NCI-H345 (cell line): ENCODE results near the gene TTC28.

Experiments
- DNase-seq: peaks from one replicate; lab custom pipeline; 2025; lab: John Stamatoyannopoulos, UW

Gene TTC28

DNA sequence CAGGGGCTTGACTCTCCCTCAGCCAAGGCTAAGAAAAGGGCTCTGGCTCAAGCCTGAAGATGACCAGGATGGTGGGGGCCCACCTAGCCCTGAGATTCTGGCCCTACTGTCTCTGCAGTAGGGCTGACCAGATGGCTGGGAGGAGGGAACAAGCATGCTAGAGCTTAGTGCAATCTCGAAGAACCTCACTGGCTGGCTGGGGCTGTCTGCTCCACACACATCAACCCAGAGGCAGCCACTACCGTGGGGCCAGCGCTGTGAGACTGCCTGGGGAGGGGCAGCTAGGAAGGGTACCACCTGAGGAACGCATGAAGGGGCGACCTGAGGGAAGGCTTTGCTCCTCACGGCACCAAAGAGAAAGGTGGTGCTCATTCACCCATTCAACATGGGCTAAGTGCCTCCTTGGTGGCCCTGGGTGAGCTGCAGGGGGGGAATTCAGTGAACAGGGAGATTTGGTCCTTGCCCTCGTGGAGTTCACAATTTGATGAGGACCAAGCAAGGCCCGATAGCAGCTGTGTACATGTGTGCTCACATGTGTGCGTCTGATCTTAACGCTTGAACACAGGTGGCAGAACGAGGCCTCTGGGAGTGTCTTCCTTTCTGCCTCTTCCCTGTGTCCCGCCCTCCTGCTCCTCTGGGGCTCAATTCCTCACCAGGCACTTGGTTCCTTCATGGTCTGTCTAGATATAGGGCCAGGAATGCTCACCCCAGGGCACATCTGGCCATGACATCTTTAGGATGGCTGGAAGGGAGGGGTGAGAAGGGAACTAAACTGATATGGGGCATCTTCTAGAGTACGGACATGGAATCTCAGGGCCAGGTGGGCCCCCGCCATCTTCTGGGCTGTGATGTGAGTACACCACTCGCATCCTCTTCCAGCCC, 658.3 kb downstream of the TTC28 start:
- no peak for DNase-seq

DNA sequence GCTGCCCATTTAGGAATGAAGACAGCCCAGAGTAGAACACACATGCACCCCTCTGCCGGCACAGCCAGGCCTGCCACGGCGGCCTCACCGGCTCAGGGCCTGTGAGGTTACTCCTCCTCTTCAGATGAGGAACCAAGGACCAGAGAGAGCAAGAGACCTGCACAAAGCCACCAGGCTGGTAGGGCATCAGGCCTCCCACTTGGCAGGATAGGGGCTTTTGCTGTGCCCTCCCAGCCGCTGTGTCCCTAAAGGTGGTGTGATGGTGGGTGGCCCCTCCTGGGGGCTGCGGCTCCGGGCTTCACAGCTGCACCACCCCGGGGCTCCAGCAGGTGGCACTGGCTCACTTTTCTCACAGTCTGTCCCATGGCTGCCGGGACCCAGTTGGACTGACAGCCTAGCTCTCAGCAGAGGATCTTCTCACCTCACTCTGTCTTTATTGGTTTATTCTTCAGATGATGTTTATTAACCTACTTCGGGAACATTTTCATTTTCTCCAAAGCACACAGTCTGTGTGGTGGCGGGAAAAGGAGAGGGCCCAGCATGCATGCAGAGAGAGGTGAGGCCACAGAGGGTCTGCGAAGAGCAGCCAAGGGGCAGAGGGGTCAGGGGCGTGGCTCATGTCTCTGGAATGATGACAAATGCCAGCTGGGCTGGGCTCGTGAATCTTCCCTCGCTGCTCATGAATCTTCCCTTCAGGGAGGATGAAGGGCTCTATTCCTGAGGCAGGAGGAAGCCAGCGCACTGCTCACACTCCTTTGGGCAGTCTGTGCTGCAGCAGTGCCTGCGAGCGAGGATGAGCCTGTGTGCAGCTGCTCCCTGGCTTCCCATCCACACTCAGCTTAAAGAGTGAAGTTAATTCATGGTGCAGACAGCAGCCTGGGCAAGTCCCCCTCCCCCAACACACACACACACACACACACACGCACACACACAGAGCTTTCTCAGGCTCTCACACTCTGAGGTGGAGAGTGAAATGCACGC, 659.5 kb downstream of the TTC28 start:
- DNase-seq: peak; percentile 55

DNA sequence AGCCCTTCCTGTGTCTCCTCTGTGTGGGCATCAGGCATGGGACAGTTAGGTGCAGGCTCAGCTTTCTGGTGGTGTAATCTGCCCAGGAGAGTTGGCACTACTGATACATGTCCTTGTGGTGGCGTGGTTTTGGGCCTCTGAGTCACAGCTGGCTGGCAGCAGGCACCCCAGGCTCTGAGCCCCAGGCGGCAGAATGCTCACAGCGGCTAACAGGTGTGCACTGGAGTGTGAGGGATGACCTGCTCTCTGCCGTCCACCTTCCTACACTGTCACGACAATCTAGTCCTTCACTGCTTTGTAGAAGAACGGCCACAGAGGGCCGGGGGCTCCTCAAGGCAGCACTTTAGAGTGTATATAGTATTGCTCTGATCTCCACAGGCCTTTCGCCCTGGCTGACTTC, 660.3 kb downstream of the TTC28 start:
- no peak for DNase-seq

DNA sequence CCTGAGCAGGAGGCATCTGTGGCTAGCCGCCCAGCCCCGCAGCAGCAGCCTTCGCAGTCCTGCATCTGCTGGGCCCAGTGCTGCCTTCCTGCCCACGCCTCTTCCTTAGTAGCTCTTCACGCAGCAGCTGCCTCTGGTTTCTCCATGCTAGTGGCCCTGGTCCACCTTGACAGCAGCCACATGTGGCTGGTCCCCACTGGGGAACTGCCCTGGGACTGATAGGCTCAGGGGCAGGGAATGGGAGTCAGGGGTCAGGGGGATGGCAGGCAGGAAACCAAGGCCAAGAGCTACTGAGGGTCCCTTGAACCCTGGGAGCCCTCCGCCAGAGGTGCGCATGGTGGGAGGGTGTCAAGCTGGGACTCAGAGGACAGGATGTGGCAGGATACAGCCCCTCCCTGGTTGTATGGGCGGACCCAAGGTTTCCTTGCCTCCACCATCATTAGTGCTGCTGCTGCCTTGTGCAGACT, 661.1 kb downstream of the TTC28 start:
- DNase-seq: no peak

DNA sequence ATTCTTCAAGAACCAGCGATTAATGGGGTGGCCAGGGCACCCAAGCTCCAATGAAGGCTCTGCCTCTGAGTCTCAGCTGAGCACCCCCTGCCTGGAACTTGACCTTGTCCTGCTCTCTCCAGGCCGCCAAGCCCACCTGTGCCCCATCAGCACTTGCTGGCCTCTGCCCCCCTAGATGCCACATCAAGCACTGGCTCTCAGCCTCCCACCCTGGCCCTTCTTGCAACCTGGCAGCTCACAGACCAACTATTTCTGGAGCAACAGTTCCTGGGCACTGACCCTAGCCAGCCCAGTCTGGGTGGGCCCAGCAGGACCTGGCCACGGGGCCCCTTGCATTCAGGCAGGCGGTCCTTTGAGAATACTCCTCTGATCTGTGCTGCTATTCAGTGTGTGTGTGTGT, 661.8 kb downstream of the TTC28 start:
- no peak for DNase-seq

DNA sequence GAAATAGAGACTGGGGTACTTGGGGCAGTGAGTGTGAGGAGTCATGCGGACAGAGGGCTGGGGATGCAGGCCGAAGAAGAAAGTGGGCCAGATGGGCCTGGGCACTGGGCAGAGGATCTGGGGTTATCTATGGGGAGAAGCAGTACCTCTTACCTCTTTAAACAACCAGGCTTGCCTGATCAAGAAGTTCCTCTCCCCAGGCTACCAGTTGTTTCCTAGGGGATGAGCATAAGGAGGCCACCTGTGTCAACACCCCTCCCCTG, 662.2 kb downstream of the TTC28 start:
- DNase-seq: no peak

DNA sequence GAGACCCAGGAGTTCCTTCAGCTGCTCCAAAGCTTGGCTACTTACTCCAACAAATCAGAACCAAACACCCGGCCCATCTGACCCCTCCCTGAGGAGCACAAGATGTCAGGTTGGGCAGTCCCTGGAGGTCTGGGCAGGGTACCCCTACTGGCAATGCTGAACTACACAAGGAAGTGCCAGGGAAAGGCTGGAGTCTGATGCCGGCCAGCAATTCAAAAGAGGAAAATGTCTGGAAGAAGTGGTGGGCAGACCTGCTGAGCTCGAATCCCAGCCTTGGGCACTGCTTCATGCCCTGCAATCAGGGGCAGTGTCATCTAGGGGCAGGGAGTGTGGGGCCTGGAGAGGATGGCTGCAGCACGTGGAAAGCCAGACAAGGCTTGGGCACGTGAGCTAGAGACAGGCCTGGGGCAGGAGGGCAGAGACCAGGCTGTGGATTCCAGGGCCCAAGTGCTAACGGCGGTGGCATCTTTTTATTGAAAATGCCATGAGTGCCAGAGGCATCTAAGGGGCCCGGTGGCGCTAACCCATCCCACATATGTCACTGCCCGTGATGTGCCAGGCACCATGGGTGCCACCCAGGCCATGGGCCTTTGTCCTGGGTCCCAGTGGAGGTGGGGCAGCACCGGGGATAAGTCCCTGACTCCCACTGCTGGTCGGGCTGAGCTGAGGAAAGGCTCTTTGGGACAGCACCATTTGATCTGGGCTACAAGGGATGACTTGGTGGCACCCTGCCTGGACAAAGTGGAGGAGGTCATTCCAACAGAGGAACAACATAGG, 662.7 kb downstream of the TTC28 start:
- DNase-seq: no peak

DNA sequence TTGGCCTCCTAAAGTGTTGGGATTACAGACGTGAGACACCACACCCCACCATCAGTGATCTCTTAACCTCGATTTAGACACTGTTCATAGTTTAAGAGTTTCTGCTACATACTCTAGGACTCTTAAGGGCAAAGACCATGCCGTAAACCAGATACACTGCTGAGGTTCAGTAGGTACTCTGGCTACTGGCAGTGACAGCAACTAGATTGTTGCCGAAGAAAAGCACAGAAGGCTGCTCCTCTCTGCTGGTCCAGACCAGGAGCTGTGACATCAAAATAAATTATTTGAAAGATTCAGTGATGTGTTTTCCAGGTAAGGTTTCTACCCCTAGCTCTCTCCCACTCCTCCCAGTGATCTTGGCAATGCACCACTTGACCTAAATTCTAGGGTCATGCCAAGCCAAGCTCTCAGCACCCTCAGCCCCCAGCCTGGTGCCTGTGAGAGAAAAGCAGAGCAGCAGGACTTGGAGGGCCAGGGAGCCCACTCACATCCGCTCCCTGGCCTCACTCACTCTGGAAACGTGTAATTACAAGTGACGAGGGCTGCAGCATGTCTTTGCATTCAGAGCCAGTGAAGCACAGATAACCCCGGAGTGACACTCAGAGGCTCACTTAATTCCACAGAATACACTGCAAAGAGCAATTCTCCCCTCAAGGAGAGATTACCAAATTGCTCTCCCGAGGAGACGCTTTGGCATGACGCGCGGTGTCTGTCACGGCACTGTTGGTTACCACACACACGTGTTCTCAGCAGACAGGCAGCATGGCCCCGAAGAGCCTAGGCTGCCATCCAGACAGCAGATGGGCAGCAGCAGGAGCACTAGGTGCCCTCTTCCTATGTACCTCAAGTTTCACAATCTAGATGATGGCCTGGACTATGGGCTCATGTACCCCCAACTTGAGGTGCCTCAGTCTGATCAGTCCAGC, 663.7 kb downstream of the TTC28 start:
- DNase-seq: peak; percentile 9

DNA sequence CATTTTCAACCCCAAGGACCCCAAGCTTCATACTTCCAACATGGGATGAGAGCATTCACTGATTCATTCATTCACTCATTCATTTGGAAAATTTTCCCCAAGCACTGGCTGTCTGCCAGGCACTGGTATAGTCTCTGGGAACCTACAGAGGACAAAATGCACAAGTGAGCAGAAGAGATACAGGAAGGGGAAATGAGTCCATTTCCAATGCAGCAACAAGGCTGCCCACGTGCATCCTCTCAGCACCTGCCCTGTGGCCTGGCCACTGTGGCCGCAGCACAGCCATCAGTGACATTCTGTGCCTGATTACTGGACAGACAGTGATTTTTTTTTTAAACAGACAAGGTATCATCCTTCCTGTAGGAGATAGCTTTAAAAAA, 664.6 kb downstream of the TTC28 start:
- DNase-seq: no peak

DNA sequence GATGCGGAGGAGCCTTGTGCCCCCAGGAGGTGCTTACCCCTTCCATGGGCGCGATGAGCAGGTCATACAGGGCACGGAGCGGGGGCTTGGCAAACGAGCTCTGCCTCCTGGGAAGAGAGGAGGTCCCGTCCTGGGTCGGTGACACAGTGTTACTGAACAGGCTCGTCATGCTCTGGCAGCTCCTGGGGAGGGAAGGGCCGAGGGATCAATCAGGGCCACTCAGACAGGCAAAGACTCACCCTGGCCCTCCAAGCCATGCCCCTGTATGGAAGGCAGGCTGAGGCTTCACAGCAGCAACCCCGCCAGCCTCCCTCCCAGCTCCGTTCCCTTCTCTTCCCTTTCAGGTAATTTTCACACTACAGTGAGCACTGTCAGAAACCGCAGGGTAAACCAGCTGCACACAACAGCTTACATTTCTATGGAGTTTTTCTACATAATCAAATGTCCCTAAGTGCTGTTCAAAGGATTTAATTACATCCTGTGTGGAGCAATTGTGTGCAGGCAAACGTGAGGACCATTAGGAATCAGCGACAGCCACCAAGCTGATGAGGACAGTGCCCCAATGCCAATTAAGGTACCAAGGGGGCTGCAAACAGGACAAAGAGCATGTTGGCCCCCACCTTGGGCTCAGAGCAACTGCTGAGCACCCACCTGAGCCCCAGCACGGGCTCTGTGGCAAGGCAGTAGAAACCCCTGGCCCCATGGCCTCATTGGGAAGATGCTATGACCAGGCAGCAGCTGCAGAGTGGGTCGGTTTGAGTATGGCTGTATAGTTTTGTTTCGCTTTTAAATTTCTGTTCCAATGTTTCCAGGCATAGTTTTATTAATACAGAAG, 665.2 kb downstream of the TTC28 start:
- DNase-seq: no peak

DNA sequence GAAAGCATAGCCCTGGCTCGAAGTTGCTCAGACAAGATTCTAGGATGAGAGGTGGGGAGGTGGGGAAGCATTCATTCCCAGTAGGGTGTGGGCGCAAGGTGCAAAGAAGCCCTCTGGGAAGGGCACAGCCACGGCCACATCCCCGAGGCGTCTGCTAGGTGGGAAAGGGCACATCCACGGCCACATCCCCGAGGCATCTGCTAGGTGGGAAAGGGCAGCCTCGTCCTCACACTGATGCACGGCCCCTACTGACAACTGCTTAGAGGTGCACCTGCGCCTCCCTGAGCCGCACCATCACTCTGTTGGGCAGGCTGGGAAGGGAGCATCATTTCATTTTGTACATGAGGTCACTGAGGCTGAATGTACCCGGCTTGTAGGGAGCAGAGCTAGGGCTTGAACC, 666.0 kb downstream of the TTC28 start:
- DNase-seq: no peak

DNA sequence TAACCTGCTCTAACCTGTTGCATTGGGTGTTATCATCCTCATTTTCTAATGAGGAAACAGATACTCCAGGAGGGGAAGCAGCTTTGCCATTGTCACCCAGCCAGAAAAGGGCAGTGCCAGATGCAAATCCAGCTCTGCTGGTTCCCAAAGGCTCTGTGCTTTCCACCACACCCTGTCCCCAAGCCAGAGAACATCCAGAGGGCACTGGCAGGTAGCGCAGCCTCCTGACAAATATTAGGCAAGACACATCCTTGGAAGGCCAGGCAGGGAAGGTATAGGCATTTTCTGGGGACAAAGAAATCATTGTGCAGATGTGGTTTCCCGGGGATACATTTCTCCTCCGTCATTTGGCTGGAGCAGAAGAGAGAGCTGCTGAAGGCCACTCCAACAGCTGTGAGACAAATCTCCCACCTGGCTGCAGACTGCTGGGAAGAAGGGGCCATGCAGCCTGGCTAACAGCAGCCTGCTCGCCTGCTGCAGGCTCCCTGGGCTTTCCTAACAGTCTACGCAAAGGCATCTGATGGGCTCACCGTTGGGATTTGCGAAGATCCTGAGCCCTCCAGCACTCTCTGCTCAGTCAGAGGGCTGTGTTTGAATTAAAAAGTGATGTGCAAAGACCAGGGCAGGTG, 666.7 kb downstream of the TTC28 start:
- DNase-seq: no peak

DNA sequence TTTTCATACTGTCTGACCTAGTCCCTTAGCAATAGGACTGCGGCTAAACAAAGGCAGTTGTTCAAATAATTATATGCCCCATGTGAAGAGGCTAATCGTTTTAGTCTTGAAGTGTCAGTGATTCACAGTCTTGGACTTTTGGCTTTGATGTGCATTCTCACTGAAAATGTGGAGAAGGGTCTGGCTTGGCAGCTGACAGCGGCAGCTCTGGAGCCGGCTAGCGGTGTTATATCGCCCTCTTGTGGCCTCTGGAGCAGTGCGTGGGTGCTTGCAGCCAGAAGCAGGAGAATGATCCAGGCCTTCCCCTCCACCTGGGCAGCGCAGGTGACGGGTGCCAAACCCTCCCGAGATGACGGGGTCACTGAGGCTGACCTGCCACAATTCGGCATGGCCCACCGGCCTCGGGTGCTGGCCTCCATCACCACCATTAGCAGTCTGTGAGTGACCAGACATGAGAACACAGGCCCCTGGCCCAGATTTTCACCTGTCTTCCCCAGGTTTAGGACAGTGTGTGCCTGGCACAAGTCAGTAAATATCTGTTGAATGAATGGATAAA, 670.3 kb downstream of the TTC28 start:
- DNase-seq: peak; percentile 61

DNA sequence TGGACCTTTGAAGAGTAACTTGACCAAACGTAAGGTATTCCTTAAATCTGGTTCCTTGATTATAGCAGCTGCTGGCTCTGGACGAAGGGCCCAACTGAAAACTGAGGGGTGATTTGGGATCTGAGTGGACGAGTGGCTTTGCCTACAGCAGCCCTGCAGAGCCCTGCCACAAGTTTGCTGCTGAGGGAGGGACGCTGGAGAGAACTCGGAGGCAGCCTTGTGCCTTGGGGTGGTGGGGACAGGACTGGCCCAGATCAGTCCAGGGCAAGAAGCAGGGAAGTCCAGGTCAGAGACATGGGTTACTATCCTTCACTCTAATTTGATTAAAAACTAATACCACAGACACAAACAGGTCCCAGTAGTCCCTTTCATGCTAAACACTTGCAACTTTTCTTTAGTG, 671.0 kb downstream of the TTC28 start:
- no peak for DNase-seq

DNA sequence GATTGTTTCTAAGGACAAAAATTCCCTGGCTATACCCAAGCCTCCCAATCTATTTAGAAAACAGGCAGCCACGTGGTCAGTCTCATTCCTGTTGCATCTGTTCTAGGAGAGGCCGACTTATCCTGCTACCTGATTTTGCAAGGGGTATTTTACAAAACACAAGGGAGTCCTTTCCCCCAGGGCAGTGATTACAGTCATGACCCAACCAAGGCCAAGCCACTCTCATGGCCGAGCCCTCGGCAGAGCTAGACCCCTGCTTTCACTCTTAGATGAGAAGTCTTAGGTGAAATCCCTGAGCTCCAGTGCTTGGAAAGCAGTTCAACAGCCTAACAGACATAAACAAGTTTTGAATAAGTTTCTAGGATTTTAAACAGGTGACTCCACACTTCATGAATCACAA, 671.6 kb downstream of the TTC28 start:
- DNase-seq: no peak

DNA sequence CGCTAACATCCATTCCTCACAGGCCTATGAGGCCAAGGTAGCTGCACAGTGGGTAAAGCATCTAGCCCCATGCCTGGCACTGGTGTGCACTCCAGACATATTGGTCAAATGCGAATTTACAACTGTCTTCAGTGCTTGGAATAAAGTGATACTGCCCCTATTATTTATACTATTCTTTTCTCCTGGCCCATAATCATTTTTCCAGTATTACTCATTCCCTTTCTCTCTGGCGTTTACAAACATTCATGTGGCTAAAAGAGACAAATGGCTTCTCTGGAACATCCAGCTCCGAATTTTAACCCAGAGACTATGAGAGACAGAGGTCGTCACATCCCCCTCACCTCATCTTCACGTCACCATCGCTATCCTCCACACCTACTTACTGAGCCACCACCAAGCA, 673.4 kb downstream of the TTC28 start:
- DNase-seq: no peak

DNA sequence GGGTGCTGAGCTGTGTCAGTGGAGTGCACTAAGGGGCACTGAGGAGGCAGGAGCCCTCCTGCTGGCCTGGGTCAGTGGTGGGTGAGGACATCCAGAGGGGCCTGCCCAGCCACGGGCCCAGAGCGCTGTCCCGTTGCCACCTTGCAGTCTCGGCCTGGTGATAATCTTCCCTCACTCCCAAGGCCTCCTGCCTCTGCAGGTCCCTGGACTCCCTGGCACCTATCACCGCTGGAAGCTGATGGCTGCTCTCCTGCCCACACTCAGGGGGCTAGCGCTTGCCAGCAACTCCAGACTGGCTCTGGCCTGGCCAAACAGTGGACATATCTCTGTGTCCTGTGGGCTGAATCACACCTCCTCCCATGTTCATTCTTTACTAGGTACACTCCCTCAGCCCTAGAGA, 674.1 kb downstream of the TTC28 start:
- no peak for DNase-seq

DNA sequence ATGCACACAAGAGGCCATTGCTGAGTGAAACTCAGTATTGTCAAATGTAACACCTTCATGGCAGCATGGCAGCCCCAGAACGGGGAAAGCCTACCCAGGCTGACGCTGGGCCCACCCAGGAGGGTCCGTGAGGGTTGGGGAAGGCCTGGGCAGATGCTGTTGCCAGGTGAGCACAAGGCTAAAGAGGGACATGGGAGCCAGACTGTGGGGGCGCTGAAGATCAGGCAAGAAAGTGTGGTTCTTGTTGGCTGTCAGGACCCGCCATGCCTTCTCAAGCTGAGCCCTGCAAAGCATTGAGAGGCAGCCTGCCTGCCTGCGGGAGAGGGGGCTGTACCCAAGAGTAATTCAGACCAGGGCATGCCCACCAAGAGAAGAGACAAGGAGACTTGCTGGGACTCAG, 675.6 kb downstream of the TTC28 start:
- DNase-seq: no peak

DNA sequence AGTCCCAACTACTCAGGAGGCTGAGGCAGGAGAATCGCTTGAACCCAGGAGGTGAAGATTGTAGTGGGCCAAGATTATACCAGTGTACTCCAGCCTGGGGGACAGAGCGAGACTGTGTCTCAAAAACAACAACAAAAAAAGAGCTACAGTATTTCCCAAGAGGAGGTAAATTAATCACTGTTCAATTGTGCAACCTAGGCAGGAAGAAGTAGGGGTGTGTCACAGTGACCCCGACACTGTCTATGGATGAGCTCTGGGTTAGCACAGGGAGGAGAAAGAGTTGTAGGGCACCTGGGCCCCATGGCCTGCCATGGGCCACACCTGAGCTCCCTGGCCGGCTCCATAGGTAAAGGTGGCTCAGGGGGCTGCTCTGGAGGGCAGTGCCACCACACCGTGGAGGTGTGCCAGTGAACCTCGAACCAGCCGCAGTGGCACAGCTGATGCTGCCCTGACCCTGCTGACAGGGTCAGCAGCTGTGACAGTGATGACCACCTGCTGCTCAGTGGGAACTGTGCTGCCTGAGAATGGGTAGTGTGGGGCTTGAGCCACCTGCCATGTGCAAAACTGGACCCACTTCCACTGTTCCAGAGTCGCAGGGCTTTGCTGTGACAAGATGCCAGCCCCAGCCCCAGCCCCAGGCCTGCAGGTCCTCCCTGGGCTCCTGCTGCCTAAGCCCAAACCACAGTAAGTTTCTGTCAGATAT, 676.6 kb downstream of the TTC28 start:
- DNase-seq: no peak
